ENCODE measurements around the gene YWHAH. TPM values are rescaled to one million over a fixed set of nuclear protein-coding genes. Genes with fewer than 3 reads are reported as not detected.

Gene YWHAH
- total and polyA plus RNA-seq, 2 of the 8 experiments (the other 6 are each of a cell fraction or from before 2014, with no cell fraction given) = 146 to 247 TPM

DNA sequence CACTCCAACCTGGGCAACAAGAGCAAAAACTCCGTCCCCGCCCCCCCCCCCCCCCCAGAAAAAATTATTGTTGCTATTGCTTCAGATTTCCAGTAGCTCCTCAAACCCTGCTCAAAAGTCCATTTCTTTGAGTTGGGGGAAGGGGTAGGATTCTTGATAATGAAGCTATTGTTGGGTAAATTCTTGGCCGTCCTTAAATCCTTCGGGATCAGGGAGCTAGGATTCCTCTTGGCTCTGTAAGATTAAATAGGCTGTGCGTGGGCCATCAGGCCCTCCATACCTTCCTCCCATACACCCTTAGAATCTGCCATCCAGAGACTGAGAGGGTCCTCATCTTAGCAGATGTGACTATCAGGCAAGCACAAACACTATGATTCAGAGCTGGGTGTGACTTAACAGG, 16.4 kb downstream of the YWHAH start (continued):
- TF ChIP-seq PHF8 (conservative IDR thresholded peaks at IDR 0.05; ENCODE audit: low read depth, low read length) = no peak
- TF ChIP-seq CHD1 (IDR thresholded peaks at IDR 0.05; ENCODE audit: low read depth, low read length) = no peak

Data from H1 (cell line).